Lower lobe of right lung (tissue), 2 donors: ENCODE data around the gene ACTA2. TPM values are rescaled to one million over a fixed set of nuclear protein-coding genes. Genes with fewer than 3 reads are reported as not detected.

ENCODE experiments used
- ATAC-seq, 2 donors: fragments of 200-7000 bp; cut with Tn5 transposase; one replicate each; pipeline ENCODE4 v1.9.1; 2020 to 2022; ENCODE audit warnings: mild to moderate bottlenecking in 2 of 2, moderate library complexity in 2 of 2
- DNase-seq: peaks from one replicate; pipeline ENCODE4 v3.0.0-alpha.2; 2020
- H3K27ac ChIP-seq: fragments of 200-600 bp; one replicate; pipeline ENCODE4 v1.8.0; 2022
- H3K27me3 ChIP-seq: fragments of 200-600 bp; one replicate; pipeline ENCODE4 v1.8.0; 2022; ENCODE audit warnings: low read depth
- H3K36me3 ChIP-seq: fragments of 200-600 bp; one replicate; pipeline ENCODE4 v1.8.0; 2022; ENCODE audit warnings: mild to moderate bottlenecking
- H3K4me1 ChIP-seq: fragments of 200-600 bp; one replicate; pipeline ENCODE4 v1.8.0; 2022
- H3K4me3 ChIP-seq: fragments of 200-600 bp; one replicate; pipeline ENCODE4 v1.8.0; 2022; ENCODE audit warnings: mild to moderate bottlenecking
- H3K9me3 ChIP-seq: fragments of 200-600 bp; one replicate; pipeline ENCODE4 v1.8.0; 2022
- intact Hi-C: fragments of 100-400 bp; cut with DNase I; formaldehyde crosslinking; loops from one replicate; pipeline ENCODE4 v1.11.0; 2022
- long read RNA-seq: library from polyadenylated mRNA; unstranded; transcript quantifications from one replicate; pipeline ENCODE4 v2.0.0, GENCODE V29; 2021
- total RNA-seq: library from RNA; stranded (reverse); fragmentation: NEBNext Ultra II Directional; extraction: Animal tissue kit (Norgen Biotek cat#: 25700); gene quantifications from one replicate; pipeline ENCODE4 v1.2.1, GENCODE V29; 2021
- TF ChIP-seq, protein P1 (sequence below): fragments of 200-600 bp; IDR thresholded peaks from one replicate; pipeline ENCODE4 v1.8.0; 2022; ENCODE audit warnings: antibody characterized with exemption, mild to moderate bottlenecking
- donor health status: DM: no; HTN: yes; CAD: no; lungs with severe emphysema.

Gene ACTA2
- 204 TPM for total RNA-seq
- long read RNA-seq, transcript ACTA2-201 (9 exons, 1,349 nt) = major isoform, 170 of 265 reads
- long read RNA-seq, partial matches to known transcripts = 15 of 265 reads
- long read RNA-seq, other reads (novel, unspliced or antisense) = 80 of 265 reads

DNA sequence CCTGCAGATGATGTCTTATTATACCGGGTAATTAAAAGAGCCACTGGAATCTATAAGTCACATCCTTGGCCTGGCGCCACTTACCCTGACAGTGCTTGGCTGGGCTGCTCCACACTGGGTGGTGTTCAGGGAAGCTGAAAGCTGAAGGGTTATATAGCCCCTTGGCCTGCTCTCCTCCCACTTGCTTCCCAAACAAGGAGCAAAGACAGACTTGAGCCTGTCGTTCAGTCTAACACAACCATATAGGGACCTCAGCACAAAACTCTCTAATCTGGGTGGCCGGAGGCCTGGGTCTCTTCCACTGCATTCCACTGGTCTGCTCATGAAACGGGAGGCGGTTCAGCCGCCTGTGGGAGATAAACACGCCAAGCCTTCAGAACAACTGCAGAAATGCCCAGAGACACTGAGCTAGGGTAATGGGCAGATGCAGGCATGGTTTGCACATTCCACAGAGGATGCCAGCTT, at the start of gene ACTA2:
TSS of gene ACTA2 (minus strand) at position 127 of the 465 bp plus-strand sequence. CDS start 3,843 bp downstream, outside the sequence.
- intact Hi-C loops = no loop called here
- Histone ChIP-seq H3K4me1 (peaks cover 16% of the 10 kb centered on the region), H3K9me3 (no peaks in the 10 kb centered on the region), H3K27ac (peak within 1 kb of the TSS; percentile 69), H3K4me3 (peak within 1 kb of the TSS; percentile 24), H3K27me3 (no peaks in the 10 kb centered on the region), H3K36me3 (no peaks in the 10 kb centered on the region)
- DNase-seq = no peak
- ATAC-seq = peak; percentile 19 to 49
- TF ChIP-seq, protein P1, sequence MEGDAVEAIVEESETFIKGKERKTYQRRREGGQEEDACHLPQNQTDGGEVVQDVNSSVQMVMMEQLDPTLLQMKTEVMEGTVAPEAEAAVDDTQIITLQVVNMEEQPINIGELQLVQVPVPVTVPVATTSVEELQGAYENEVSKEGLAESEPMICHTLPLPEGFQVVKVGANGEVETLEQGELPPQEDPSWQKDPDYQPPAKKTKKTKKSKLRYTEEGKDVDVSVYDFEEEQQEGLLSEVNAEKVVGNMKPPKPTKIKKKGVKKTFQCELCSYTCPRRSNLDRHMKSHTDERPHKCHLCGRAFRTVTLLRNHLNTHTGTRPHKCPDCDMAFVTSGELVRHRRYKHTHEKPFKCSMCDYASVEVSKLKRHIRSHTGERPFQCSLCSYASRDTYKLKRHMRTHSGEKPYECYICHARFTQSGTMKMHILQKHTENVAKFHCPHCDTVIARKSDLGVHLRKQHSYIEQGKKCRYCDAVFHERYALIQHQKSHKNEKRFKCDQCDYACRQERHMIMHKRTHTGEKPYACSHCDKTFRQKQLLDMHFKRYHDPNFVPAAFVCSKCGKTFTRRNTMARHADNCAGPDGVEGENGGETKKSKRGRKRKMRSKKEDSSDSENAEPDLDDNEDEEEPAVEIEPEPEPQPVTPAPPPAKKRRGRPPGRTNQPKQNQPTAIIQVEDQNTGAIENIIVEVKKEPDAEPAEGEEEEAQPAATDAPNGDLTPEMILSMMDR = no peak

DNA sequence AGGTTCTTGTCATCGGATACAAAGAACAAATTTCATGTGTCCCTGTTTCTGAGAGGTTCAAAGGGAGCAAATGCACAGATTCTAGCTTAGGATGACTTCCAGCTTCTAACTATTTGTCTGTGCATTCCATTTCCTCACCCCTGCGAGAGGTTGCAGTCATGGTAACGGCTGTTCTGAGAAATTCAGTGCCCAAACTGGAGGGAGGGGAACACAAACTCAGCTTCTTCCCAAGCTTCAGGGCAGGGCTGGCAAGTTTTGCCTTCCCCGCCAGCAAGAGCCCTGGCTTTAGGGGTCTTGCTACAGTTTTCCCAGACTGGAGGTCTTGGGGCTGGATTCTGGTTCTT, 49.1 kb upstream of the ACTA2 start:
- H3K4me1 ChIP-seq = peaks cover 42% of the 10 kb centered on the region
- TF ChIP-seq, protein P1 = no peak
- intact Hi-C loops = no loop called here
- ATAC-seq (peak in 1 of 2 donors; percentile 45), DNase-seq (no peak)
- no peaks in the 10 kb centered on the region for H3K27me3 ChIP-seq
- peak overlapping the region; percentile 71 for H3K27ac ChIP-seq
- no peaks in the 10 kb centered on the region for H3K9me3 ChIP-seq
- no peak overlapping the region for H3K4me3 ChIP-seq
- peaks cover 26% of the 10 kb centered on the region for H3K36me3 ChIP-seq

DNA sequence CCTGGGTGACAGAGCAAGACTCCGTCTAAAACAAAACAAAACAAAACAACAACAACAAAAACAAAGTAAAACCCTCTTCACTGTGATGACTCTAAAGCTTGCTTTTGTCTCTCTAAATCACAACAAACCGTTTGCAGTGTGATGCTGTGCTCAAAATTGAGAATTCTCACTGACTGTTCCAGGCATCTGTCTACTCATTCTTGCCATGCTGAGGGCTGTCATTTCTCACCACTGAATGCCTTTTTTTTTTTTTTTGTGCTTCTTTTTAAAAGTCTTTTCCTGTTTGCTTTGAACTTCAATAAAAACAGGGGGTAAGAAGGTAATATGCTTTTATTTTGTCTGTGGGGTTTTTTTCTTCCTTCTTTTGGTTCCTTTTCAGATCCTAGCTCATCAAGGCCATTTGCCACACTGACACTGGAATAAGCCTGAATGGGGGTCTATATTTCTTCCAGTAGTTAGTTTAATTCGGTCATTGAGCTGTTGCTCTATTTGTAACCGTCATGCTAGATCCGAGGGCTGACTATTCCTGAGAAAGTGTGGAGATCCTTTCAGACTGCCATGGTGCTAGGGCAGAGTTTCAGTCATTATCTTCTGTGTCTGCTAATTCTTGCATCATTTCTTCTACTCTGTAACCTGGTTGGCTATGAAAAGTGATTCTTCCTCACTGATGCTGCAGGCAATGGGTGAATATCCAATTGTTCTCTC, 48.6 kb upstream of the ACTA2 start:
- Histone ChIP-seq H3K27ac (peak overlapping the region; percentile 71), H3K4me3 (peak overlapping the region; percentile 9), H3K27me3 (no peaks in the 10 kb centered on the region), H3K4me1 (peaks cover 47% of the 10 kb centered on the region), H3K36me3 (peaks cover 26% of the 10 kb centered on the region), H3K9me3 (no peaks in the 10 kb centered on the region)
- TF ChIP-seq, protein P1 = no peak
- intact Hi-C loops = no loop called here
- DNase-seq (no peak), ATAC-seq (peak in 1 of 2 donors; percentile 30)

DNA sequence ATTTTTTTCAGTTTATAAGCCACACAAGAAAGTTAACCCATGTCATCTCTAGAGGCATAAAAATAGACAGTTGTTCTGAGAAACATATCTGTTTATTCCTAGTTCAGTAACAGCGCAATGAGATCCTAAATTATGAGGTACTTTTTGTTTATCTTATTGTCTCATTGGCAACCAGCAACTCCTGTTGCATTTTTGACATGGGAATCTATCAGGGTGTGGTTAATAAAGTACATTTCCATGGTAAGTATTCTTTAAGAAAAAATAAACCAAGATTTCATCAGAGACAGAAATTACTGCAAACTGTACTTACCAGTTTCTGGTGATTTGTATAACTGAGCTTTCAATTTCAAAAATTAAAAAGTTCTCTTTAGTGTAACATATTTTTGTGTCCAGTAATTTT, 47.1 kb upstream of the ACTA2 start:
- ATAC-seq (peak; percentile 55 to 59), DNase-seq (no peak)
- intact Hi-C loops = no loop called here
- Histone ChIP-seq H3K36me3 (peaks cover 16% of the 10 kb centered on the region), H3K4me1 (peaks cover 58% of the 10 kb centered on the region), H3K27me3 (no peaks in the 10 kb centered on the region), H3K9me3 (no peaks in the 10 kb centered on the region), H3K27ac (peak overlapping the region; percentile 71), H3K4me3 (no peak overlapping the region)
- TF ChIP-seq, protein P1 = no peak

DNA sequence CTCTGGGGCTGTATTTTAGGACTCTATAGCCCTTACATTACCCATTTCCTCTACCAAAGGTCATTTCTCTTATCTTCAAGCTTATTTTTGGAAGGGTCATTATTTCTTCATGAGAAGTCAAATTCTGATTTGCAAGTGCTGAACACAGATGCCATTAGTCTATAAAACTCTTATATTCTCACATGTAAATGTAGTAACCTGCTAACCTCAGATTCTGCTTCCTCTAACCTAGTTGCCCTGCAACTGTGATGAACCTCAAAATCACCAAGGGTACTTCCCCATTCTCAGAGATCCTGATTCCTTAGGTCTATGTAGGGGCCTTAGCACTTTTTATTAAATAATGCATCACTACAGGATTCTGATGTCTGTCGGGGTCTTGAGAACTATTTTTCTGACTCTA, 44.4 kb upstream of the ACTA2 start:
- ATAC-seq = peak; percentile 16 to 62
- TF ChIP-seq, protein P1 = no peak
- DNase-seq = no peak
- Histone ChIP-seq H3K36me3 (no peaks in the 10 kb centered on the region), H3K4me3 (no peak overlapping the region), H3K27me3 (no peaks in the 10 kb centered on the region), H3K27ac (no peak overlapping the region), H3K9me3 (no peaks in the 10 kb centered on the region), H3K4me1 (peaks cover 66% of the 10 kb centered on the region)
- intact Hi-C loops = no loop called here
